Measurements from ENCODE around the gene TUBA3E.

GRCh38 chr2:130150181-130151144 lies 47.8 kb downstream of the TUBA3E start:
- TF ChIP-seq CTCF (conservative IDR thresholded peaks at IDR 0.05 in 1 of 2, IDR thresholded peaks at IDR 0.05 in 1 of 2; ENCODE audit: low read depth in 1 of 2, low read length in 2 of 2) (no peak), EZH2 (IDR thresholded peaks at IDR 0.05; ENCODE audit: low read length, missing control alignments) (no peak)

Data from fibroblast of lung (primary cell).